GM12892 (cell line): ENCODE data around the gene MON2.

Experiments used
- POLR2A ChIP-seq: IDR thresholded peaks from 2 replicates; pipeline ENCODE4 v1.6.1; 2011; ENCODE audit warnings: low read depth, low read length, control low read depth
- POLR2AphosphoS5 ChIP-seq: IDR thresholded peaks from 2 replicates; pipeline ENCODE4 v1.6.1; 2011; ENCODE audit warnings: low read depth, low read length, control low read depth
- TAF1 ChIP-seq: IDR thresholded peaks from 2 replicates; pipeline ENCODE4 v1.6.1; 2011; ENCODE audit warnings: low read depth, mild to moderate bottlenecking, control low read depth, low read length, borderline replicate concordance

GRCh38 chr12:62582065-62582366 lies 115.4 kb downstream of the MON2 start:
- no peak for TF ChIP-seq TAF1
- TF ChIP-seq POLR2A, result no peak
- no peak for TF ChIP-seq POLR2AphosphoS5
